Mammary epithelial cell (primary cell): ENCODE results near the gene ATG4C.

Experiments
- EZH2 ChIP-seq: IDR thresholded peaks from 2 replicates; pipeline ENCODE4 v1.6.1; 2012; ENCODE audit warnings: low read length, inconsistent platforms, borderline replicate concordance
- TF ChIP-seq, protein P1 (sequence below), 2 donors: IDR thresholded peaks in 1 of 2; conservative IDR thresholded peaks in 1 of 2; 2 replicates each; pipeline ENCODE4 v1.5.1; 2011 to 2012; ENCODE audit warnings: inconsistent platforms in 2 of 2, low read length in 2 of 2, mild to moderate bottlenecking in 2 of 2, control low read depth in 1 of 2, low read depth in 1 of 2; ENCODE audit not compliant: insufficient read depth in 1 of 2; ENCODE audit errors: extremely low read depth in 1 of 2

DNA sequence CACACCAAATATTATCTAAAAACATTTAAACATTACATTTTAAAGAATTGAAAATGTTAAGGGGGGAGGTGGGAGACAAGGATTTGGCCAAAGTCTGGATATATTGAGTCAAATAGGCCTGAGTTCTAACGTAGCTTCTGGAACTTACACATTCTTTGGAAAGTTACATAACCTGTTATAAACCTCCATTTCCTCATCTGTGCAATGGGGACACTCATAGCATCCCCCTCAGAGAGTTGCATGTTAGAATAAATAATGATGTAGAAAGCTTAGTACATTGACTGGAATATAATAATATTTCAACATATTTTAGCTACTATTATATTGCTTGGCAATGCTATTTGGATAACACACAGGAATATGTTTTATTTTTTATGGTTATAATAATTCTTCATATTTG lies 117.7 kb downstream of the ATG4C start:
- TF ChIP-seq, protein P1, sequence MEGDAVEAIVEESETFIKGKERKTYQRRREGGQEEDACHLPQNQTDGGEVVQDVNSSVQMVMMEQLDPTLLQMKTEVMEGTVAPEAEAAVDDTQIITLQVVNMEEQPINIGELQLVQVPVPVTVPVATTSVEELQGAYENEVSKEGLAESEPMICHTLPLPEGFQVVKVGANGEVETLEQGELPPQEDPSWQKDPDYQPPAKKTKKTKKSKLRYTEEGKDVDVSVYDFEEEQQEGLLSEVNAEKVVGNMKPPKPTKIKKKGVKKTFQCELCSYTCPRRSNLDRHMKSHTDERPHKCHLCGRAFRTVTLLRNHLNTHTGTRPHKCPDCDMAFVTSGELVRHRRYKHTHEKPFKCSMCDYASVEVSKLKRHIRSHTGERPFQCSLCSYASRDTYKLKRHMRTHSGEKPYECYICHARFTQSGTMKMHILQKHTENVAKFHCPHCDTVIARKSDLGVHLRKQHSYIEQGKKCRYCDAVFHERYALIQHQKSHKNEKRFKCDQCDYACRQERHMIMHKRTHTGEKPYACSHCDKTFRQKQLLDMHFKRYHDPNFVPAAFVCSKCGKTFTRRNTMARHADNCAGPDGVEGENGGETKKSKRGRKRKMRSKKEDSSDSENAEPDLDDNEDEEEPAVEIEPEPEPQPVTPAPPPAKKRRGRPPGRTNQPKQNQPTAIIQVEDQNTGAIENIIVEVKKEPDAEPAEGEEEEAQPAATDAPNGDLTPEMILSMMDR (conservative IDR thresholded peaks at IDR 0.05 in 1 of 2, IDR thresholded peaks at IDR 0.05 in 1 of 2; ENCODE audit: extremely low read depth in 1 of 2, insufficient read depth in 1 of 2, low read depth in 1 of 2, low read length in 2 of 2), result no peak
- TF ChIP-seq EZH2, result no peak
